ENCODE results near the gene CAPZB. TPM values are rescaled to one million over a fixed set of nuclear protein-coding genes. Genes with fewer than 3 reads are reported as not detected.

CAPZB gene
- total and polyA plus RNA-seq, 2 donors (not counting 3 experiments of a cell fraction or from before 2014, with no cell fraction given), result 196 to 347 TPM

GRCh38 chr1:19322481-19322880 is 162.9 kb downstream of the CAPZB start:
- peaks cover 6 to 29% of the 10 kb centered on the region in 2 experiments for H3K36me3 ChIP-seq (ENCODE audit: control insufficient read depth in 2 of 2, extremely low read depth in 1 of 2, insufficient read depth in 2 of 2, low read length in 2 of 2)
- H2AFZ ChIP-seq (ENCODE audit: low read depth, low read length), result no peak overlapping the region
- H3K4me2 ChIP-seq (ENCODE audit: insufficient read depth, low read length), result no peak overlapping the region
- CTCF ChIA-PET, result no interaction called here
- FAIRE-seq (no peak), DNase-seq (ENCODE audit: low read depth, low spot score) (no peak)
- no peak overlapping the region for H3K4me3 ChIP-seq (replicated peaks in 1 of 3; ENCODE audit: insufficient read depth in 1 of 3, low read depth in 1 of 3, low read length in 3 of 3)
- no peaks in the 10 kb centered on the region for H3K79me2 ChIP-seq (ENCODE audit: control insufficient read depth, insufficient read depth, low read length)
- no peak overlapping the region for H3K27ac ChIP-seq (ENCODE audit: insufficient read depth, low read depth, low read length)
- no TSS peak for BruUV-seq (replicated peaks)
- no peaks in the 10 kb centered on the region for H3K4me1 ChIP-seq (ENCODE audit: control insufficient read depth, extremely low read depth, insufficient read depth, low read length)
- no peak for TF ChIP-seq CTCF (IDR thresholded peaks at IDR 0.05; ENCODE audit: extremely low read depth in 1 of 2, insufficient read depth in 1 of 2, low read depth in 1 of 2, low read length in 2 of 2)
- no peak for TF ChIP-seq MYC (IDR thresholded peaks at IDR 0.05; ENCODE audit: low read depth, low read length)
- TF ChIP-seq EZH2 (IDR thresholded peaks at IDR 0.05; ENCODE audit: borderline replicate concordance, low read depth, low read length, severe bottlenecking), result no peak
- TF ChIP-seq POLR2AphosphoS5 (IDR thresholded peaks at IDR 0.05; ENCODE audit: insufficient read depth, low read depth, low read length), result no peak
- TF ChIP-seq GATA2 (IDR thresholded peaks at IDR 0.05; ENCODE audit: insufficient read depth, insufficient read length, low read depth, low read length), result no peak
- TF ChIP-seq FOS (IDR thresholded peaks at IDR 0.05; ENCODE audit: borderline replicate concordance, insufficient read depth, low read length), result no peak
- TF ChIP-seq MAX (IDR thresholded peaks at IDR 0.05; ENCODE audit: insufficient read depth, insufficient read length), result no peak
- TF ChIP-seq JUN (IDR thresholded peaks at IDR 0.05; ENCODE audit: borderline replicate concordance, insufficient read depth, insufficient read length, low read depth), result no peak
- no peak for TF ChIP-seq POLR2A (IDR thresholded peaks at IDR 0.05; ENCODE audit: low read depth, low read length)
- dilution Hi-C loops (cut with MboI; ENCODE audit: extremely low pct_ligation_motif_present, low sequenced_read_pairs) (no loop called here), intact Hi-C loops (cut with micrococcal nuclease) (no loop called here)
- no peaks in the 10 kb centered on the region for H4K20me1 ChIP-seq (replicated peaks; ENCODE audit: control insufficient read depth, extremely low read depth, insufficient read depth, low read length)
- H3K9me3 ChIP-seq (replicated peaks; ENCODE audit: control insufficient read depth, insufficient read depth, low read length), result no peaks in the 10 kb centered on the region
- no peak overlapping the region for H3K9ac ChIP-seq (replicated peaks; ENCODE audit: extremely low read depth, insufficient read depth, low read length)
- POLR2A ChIA-PET, result no interaction called here
- H3K9me1 ChIP-seq (replicated peaks; ENCODE audit: control insufficient read depth, extremely low read depth, insufficient read depth, low read length), result no peaks in the 10 kb centered on the region
- H3K27me3 ChIP-seq (ENCODE audit: control insufficient read depth in 2 of 2, insufficient read depth in 2 of 2, low read length in 2 of 2), result no peaks in the 10 kb centered on the region
